K562 (cell line): ENCODE data around the gene CGNL1. TPM values are rescaled to one million over a fixed set of nuclear protein-coding genes. Genes with fewer than 3 reads are reported as not detected.

ENCODE experiments used
- ATAC-seq: fragments of 200-7000 bp; cut with Tn5 transposase; 3 replicates; pipeline ENCODE4 v1.9.1; 2020; ENCODE audit warnings: moderate library complexity
- BruUV-seq: library from RNA; stranded (reverse); fragments of 400-500 nt; replicated peaks from 2 replicates; lab custom pipeline; 2021; lab: Mats Ljungman, UMichigan
- CTCF ChIA-PET: fragments of 300-600 bp; formaldehyde crosslinking; extraction: SDS; loops from one replicate; lab custom pipeline; 2021; ENCODE audit warnings: low intra/inter-chr PET ratio; lab: Yijun Ruan, JAX
- POLR2A ChIA-PET: fragments of 300-600, 350-650 bp; sonication (Branson Sonifier 250); formaldehyde crosslinking; extraction: SDS; loops from one replicate; lab custom pipeline; 2021; ENCODE audit warnings: antibody characterized with exemption, inconsistent platforms; lab: Yijun Ruan, JAX
- DNase-seq, 4 experiments: peaks; one replicate each; pipeline versions ENCODE4 v3.0.0 to v3.0.0-alpha.2; 2011 to 2018; ENCODE audit warnings: low spot score in 3 of 4, mixed read lengths in 3 of 4; ENCODE audit errors: extremely low read depth in 1 of 4
- FAIRE-seq: peaks from 2 replicates; lab custom pipeline; 2011; peaks lifted over from hg19 to GRCh38; lab: Jason Lieb, UNC
- H2AFZ ChIP-seq: 2 replicates; pipeline ENCODE4 v1.6.0; 2011; ENCODE audit warnings: low read depth, low read length, control low read depth, inconsistent platforms
- H3K27ac ChIP-seq: fragments of 200-600 bp; 3 replicates; pipeline ENCODE4 v1.8.0; 2011; ENCODE audit warnings: low read depth, mild to moderate bottlenecking, control low read depth, inconsistent platforms, low read length, moderate library complexity, mixed read lengths; ENCODE audit errors: extremely low read depth
- H3K27me3 ChIP-seq, 2 experiments: fragments of 300-600 bp in 1 of 2; 2 replicates in 1 of 2; 3 replicates in 1 of 2; pipeline versions ENCODE4 v1.6.0 to v1.8.0; 2011; ENCODE audit warnings: inconsistent platforms in 2 of 2, low read length in 2 of 2, mild to moderate bottlenecking in 1 of 2, mixed read lengths in 1 of 2, moderate library complexity in 1 of 2; ENCODE audit not compliant: control insufficient read depth in 2 of 2, insufficient read depth in 2 of 2
- H3K36me3 ChIP-seq: fragments of 300-600 bp; 3 replicates; pipeline ENCODE4 v1.8.0; 2011; ENCODE audit warnings: mild to moderate bottlenecking, low read length, inconsistent platforms; ENCODE audit not compliant: control insufficient read depth, insufficient read depth
- H3K4me1 ChIP-seq, 2 experiments: fragments of 200-600 bp in 1 of 2; replicated peaks in 1 of 2; 2 replicates in 1 of 2; 3 replicates in 1 of 2; pipeline versions ENCODE4 v1.5.1 to v1.8.0; 2011; ENCODE audit warnings: inconsistent platforms in 2 of 2, low read length in 2 of 2, mild to moderate bottlenecking in 1 of 2, mixed read lengths in 1 of 2, moderate library complexity in 1 of 2; ENCODE audit not compliant: control insufficient read depth in 2 of 2, insufficient read depth in 2 of 2
- H3K4me2 ChIP-seq: 2 replicates; pipeline ENCODE4 v1.6.1; 2011; ENCODE audit warnings: low read length, control low read depth, inconsistent platforms, mixed read lengths; ENCODE audit not compliant: insufficient read depth
- H3K4me3 ChIP-seq: fragments of 200-600 bp; sonication (generic), shearing (Covaris generic); 2 replicates; pipeline ENCODE4 v1.5.1; 2016; ENCODE audit warnings: control low read depth, inconsistent platforms
- H3K79me2 ChIP-seq: fragments of 200-600 bp; 3 replicates; pipeline ENCODE4 v1.8.0; 2011; ENCODE audit warnings: low read length, inconsistent platforms; ENCODE audit not compliant: control insufficient read depth, insufficient read depth
- H3K9ac ChIP-seq, 2 experiments: 2 replicates each; pipeline versions ENCODE4 v1.6.0 to v1.6.1; 2011; ENCODE audit warnings: low read depth in 2 of 2, low read length in 2 of 2, control low read depth in 1 of 2, inconsistent platforms in 1 of 2, mild to moderate bottlenecking in 1 of 2, mixed read lengths in 1 of 2; ENCODE audit not compliant: insufficient read depth in 1 of 2
- H3K9me1 ChIP-seq: one replicate; pipeline ENCODE4 v1.6.0; 2011; ENCODE audit warnings: inconsistent platforms, mild to moderate bottlenecking, low read length, moderate library complexity; ENCODE audit not compliant: control insufficient read depth, insufficient read depth
- H3K9me3 ChIP-seq: replicated peaks from 2 replicates; pipeline ENCODE4 v1.5.1; 2011; ENCODE audit warnings: low read depth, low read length, inconsistent platforms; ENCODE audit not compliant: control insufficient read depth, insufficient read depth
- H4K20me1 ChIP-seq: replicated peaks from 2 replicates; pipeline ENCODE4 v1.6.1; 2011; ENCODE audit warnings: low read length, inconsistent platforms, mixed read lengths; ENCODE audit not compliant: control insufficient read depth, insufficient read depth
- CBX3 ChIP-seq, 2 experiments: IDR thresholded peaks; 1 replicate in 1 of 2; 2 replicates in 1 of 2; pipeline ENCODE4 v1.6.1; 2012; ENCODE audit warnings: inconsistent platforms in 2 of 2, low read length in 2 of 2, borderline replicate concordance in 1 of 2, control low read depth in 1 of 2
- CHCHD3 ChIP-seq: fragments of 250-450 bp; sonication (Bioruptor Pico); IDR thresholded peaks from 2 replicates; pipeline ENCODE4 v2.1.2; 2022; ENCODE audit warnings: mild to moderate bottlenecking
- EHMT2 ChIP-seq: fragments of 450-650 bp; IDR thresholded peaks from 2 replicates; pipeline ENCODE4 v1.6.1; 2018; ENCODE audit warnings: antibody characterized with exemption
- GATAD2A ChIP-seq: fragments of 450-650 bp; IDR thresholded peaks from 2 replicates; pipeline ENCODE4 v1.6.1; 2017
- MTF1 ChIP-seq: fragments of 250-450 bp; sonication (Bioruptor Pico); IDR thresholded peaks from 2 replicates; pipeline ENCODE4 v1.9.0; 2021; ENCODE audit warnings: moderate library complexity, mild to moderate bottlenecking, inconsistent platforms, borderline replicate concordance
- PML ChIP-seq: IDR thresholded peaks from 2 replicates; pipeline ENCODE4 v1.6.1; 2012; ENCODE audit warnings: low read length, inconsistent platforms
- POLR2B ChIP-seq: fragments of 450-650 bp; IDR thresholded peaks from 2 replicates; pipeline ENCODE4 v1.6.1; 2018; ENCODE audit warnings: low read depth; ENCODE audit not compliant: partially characterized antibody
- POLR3A ChIP-seq: IDR thresholded peaks from 2 replicates; pipeline ENCODE4 v1.6.1; 2011; ENCODE audit warnings: borderline replicate concordance, mild to moderate bottlenecking, moderate library complexity; ENCODE audit not compliant: insufficient read length, insufficient read depth; ENCODE audit errors: extremely low read depth
- SMAD2 ChIP-seq: fragments of 150-350 bp; IDR thresholded peaks from 2 replicates; pipeline ENCODE4 v1.6.1; 2014; ENCODE audit warnings: low read depth, mild to moderate bottlenecking, low read length
- TAF9B ChIP-seq: fragments of 450-650 bp; IDR thresholded peaks from 2 replicates; pipeline ENCODE4 v1.6.1; 2018; ENCODE audit warnings: mild to moderate bottlenecking; ENCODE audit not compliant: partially characterized antibody
- ZNF212 ChIP-seq: fragments of 450-650 bp; formaldehyde crosslinking; IDR thresholded peaks from 2 replicates; pipeline ENCODE4 v1.4.0; 2020; ENCODE audit warnings: mild to moderate bottlenecking
- WGBS: fragments of 100-300 bp; shearing (Covaris generic); methylation state at CpG from one replicate; pipeline ENCODE4 v1.1.6; 2016; ENCODE audit warnings: low coverage, mixed read lengths; ENCODE audit not compliant: insufficient coverage; ENCODE audit errors: missing lambda C conversion rate; 5-methylcytosine and 5-hydroxymethylcytosine counted together
- in situ Hi-C: fragments of 300-500 bp; cut with MboI; formaldehyde crosslinking; loops from 4 replicates; pipeline ENCODE4 v1.15.0; 2018; ENCODE audit warnings: inconsistent platforms, mixed read lengths
- intact Hi-C: fragments of 100-400 bp; cut with micrococcal nuclease; formaldehyde crosslinking; loops from 2 replicates; pipeline ENCODE4 v1.14.2; 2022
- polyA plus RNA-seq, 8 experiments: library from polyadenylated mRNA; depleted of rRNA in 4 of 8; stranded (reverse) in 5 of 8; unstranded in 3 of 8; fragments of >200 nt; fragmentation: Nextera tagmentation in 2 of 8; fragmentation: Illumina TruSeq in 1 of 8; extraction: Ambion mirVana in 2 of 8; extraction: Trizol in 1 of 8; gene quantifications; 2 replicates each; pipeline versions ENCODE4 v1.2.1 to v1.2.3, GENCODE V29; 2011 to 2014; ENCODE audit warnings: inconsistent platforms in 1 of 8, missing spikeins in 1 of 8
- total RNA-seq, 7 experiments: library from RNA; depleted of rRNA in 6 of 7; stranded (reverse); fragments of >200 nt in 6 of 7; fragmentation: Illumina TruSeq in 2 of 7; extraction: Trizol in 2 of 7; gene quantifications; 2 replicates each; pipeline versions ENCODE4 v1.2.1 to v1.2.3, GENCODE V29; 2011 to 2021; ENCODE audit warnings: low replicate concordance in 1 of 7

CGNL1 gene
- total and polyA plus RNA-seq, 9 of the 15 experiments (the other 6 are each of a cell fraction or from before 2014, with no cell fraction given): 0.01 to 0.07 TPM; not detected in 7

DNA sequence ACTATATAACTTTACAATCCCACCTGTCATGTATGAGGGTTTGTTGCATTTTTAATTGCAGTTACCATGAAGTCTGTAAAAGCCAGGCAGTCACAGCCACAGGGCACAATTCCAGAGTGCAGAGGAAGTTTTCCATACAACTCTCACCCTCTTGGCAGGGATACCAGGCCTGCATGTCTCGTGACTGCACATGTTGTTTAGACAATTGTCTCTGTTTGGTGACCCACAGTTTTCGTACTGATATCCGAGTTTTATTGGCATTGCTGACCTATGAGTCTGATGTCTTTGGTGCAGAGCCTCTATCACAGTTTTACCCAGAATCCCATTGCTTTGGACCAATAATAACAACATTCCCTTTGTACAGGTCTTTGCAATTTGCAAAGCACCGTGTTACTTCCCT is 190.5 kb downstream of the CGNL1 start:
- no peak overlapping the region for H2AFZ ChIP-seq
- ChIA-PET CTCF (no interaction called here), POLR2A (interaction anchor here (0.6 to 0.8 kb wide), 2 partner anchors 260 to 983 kb away, joined by 3 to 4 read pairs; no protein-coding TSS in a partner anchor)
- in situ Hi-C loops: loop anchor here (10.0 to 25.0 kb wide), 2 partner anchors 495 to 618 kb away; partner anchors contain the start of gene ALDH1A2
- no peaks in the 10 kb centered on the region for H4K20me1 ChIP-seq
- H3K9me1 ChIP-seq: no peaks in the 10 kb centered on the region
- peaks cover 15 to 27% of the 10 kb centered on the region in 2 experiments for H3K27me3 ChIP-seq
- no peak overlapping the region for H3K4me3 ChIP-seq
- H3K4me1 ChIP-seq: no peaks in the 10 kb centered on the region; a peak in 2 of 5 replicates
- no peaks in the 10 kb centered on the region; the same call in 1 of the 2 replicates for H3K9me3 ChIP-seq
- H3K4me2 ChIP-seq: no peak overlapping the region
- no peaks in the 10 kb centered on the region for H3K79me2 ChIP-seq
- no peak for TF ChIP-seq PML
- no peak for TF ChIP-seq CBX3 (IDR thresholded peaks at IDR 0.05; ENCODE audit: borderline replicate concordance in 1 of 2, low read length in 2 of 2)
- TF ChIP-seq POLR2B: no peak
- no peak for TF ChIP-seq CHCHD3 (CRISPR knock-in tag)
- no peak for TF ChIP-seq SMAD2
- no peak for TF ChIP-seq MTF1 (CRISPR knock-in tag)
- TF ChIP-seq, all 486 proteins: peak for 0
- FAIRE-seq (no peak), ATAC-seq (no peak), DNase-seq (no peak)
- BruUV-seq: no TSS peak
- Histone ChIP-seq H3K36me3 (no peaks in the 10 kb centered on the region), H3K27ac (no peak overlapping the region), H3K9ac (no peak overlapping the region)
- 0% methylated on average over 4 of the region's 4 CpGs for WGBS
- intact Hi-C loops: no loop called here

GRCh38 chr15:57567891-57568290 is 191.6 kb downstream of the CGNL1 start:
- Histone ChIP-seq H3K79me2 (no peaks in the 10 kb centered on the region), H3K9me1 (no peaks in the 10 kb centered on the region), H3K9me3 (no peaks in the 10 kb centered on the region; the same call in 1 of the 2 replicates), H3K27me3 (peaks cover 10 to 22% of the 10 kb centered on the region in 2 experiments), H4K20me1 (no peaks in the 10 kb centered on the region), H3K4me3 (no peak overlapping the region), H3K4me2 (no peak overlapping the region), H3K4me1 (no peaks in the 10 kb centered on the region; a peak in 2 of 5 replicates), H3K9ac (no peak overlapping the region), H3K27ac (no peak overlapping the region), H3K36me3 (no peaks in the 10 kb centered on the region), H2AFZ (no peak overlapping the region)
- DNase-seq (no peak), FAIRE-seq (no peak), ATAC-seq (no peak)
- TF ChIP-seq GATAD2A (no peak), ZNF212 (CRISPR knock-in tag) (no peak), TAF9B (no peak), EHMT2 (no peak), POLR3A (no peak)
- in situ Hi-C loops (loop anchor here (10.0 to 25.0 kb wide), 2 partner anchors 494 to 617 kb away; partner anchors contain the start of gene ALDH1A2), intact Hi-C loops (no loop called here)
- BruUV-seq: no TSS peak
- ChIA-PET POLR2A (interaction anchor here (0.6 kb wide), 1 partner anchor 112 kb away, joined by 5 read pairs; no protein-coding TSS in a partner anchor), CTCF (no interaction called here)
- WGBS: 0% methylated on average over 3 of the region's 3 CpGs
